Suprapubic skin (tissue), 4 donors: ENCODE data around the gene SLAMF7. TPM values are rescaled to one million over a fixed set of nuclear protein-coding genes. Genes with fewer than 3 reads are reported as not detected.

Experiments
- DNase-seq, 2 donors: peaks; one replicate each; pipeline ENCODE4 v3.0.0-alpha.2; 2019; ENCODE audit warnings: low spot score in 2 of 2
- H3K27ac ChIP-seq: fragments of 200-600 bp; sonication (generic); one replicate; pipeline ENCODE4 v1.5.1; 2019
- H3K27me3 ChIP-seq: fragments of 200-600 bp; sonication (generic); one replicate; pipeline ENCODE4 v1.5.1; 2019
- H3K36me3 ChIP-seq: fragments of 200-600 bp; sonication (generic); one replicate; pipeline ENCODE4 v1.5.1; 2019
- H3K4me1 ChIP-seq: fragments of 200-600 bp; sonication (generic); one replicate; pipeline ENCODE4 v1.5.1; 2019
- H3K4me3 ChIP-seq: fragments of 200-600 bp; sonication (generic); one replicate; pipeline ENCODE4 v1.5.1; 2019; ENCODE audit warnings: mild to moderate bottlenecking
- H3K9me3 ChIP-seq: fragments of 200-600 bp; sonication (generic); one replicate; pipeline ENCODE4 v1.5.1; 2019
- CTCF ChIP-seq, 2 donors: fragments of 200-600 bp in 1 of 2; fragments of 450-650 bp in 1 of 2; sonication (generic) in 1 of 2; IDR thresholded peaks; one replicate each; pipeline ENCODE4 v1.5.1; 2016 to 2019; ENCODE audit warnings: antibody characterized with exemption in 2 of 2, mild to moderate bottlenecking in 1 of 2, moderate library complexity in 1 of 2
- EP300 ChIP-seq: sonication (generic); formaldehyde crosslinking; IDR thresholded peaks from one replicate; pipeline ENCODE4 v1.6.1; 2017; ENCODE audit warnings: antibody characterized with exemption
- POLR2A ChIP-seq, 2 donors: fragments of 450-650 bp; IDR thresholded peaks; one replicate each; pipeline ENCODE4 v1.6.1; 2017; ENCODE audit warnings: antibody characterized with exemption in 2 of 2, mild to moderate bottlenecking in 2 of 2, moderate library complexity in 2 of 2
- POLR2AphosphoS5 ChIP-seq, 3 donors: sonication (generic); formaldehyde crosslinking; IDR thresholded peaks; one replicate each; pipeline ENCODE4 v1.6.1; 2017; ENCODE audit warnings: antibody characterized with exemption in 3 of 3
- WGBS: methylation state at CpG from one replicate; pipeline ENCODE4 v1.1.5; 2018; 5-methylcytosine and 5-hydroxymethylcytosine counted together
- total RNA-seq, 4 donors: library from RNA; depleted of rRNA; stranded (reverse); fragments of >200 nt; gene quantifications; one replicate each; pipeline ENCODE4 v1.1.0, GENCODE V29; 2016

SLAMF7 gene
- total RNA-seq, 4 donors from 2014 or later, result 1.1 to 3.4 (median 1.9) TPM

GRCh38 chr1:160717306-160717705, 21.7 kb upstream of the SLAMF7 start:
- DNase-seq, result no peak
- no peaks in the 10 kb centered on the region for H3K27me3 ChIP-seq
- WGBS, result 79% methylated on average over 5 of the region's 5 CpGs
- H3K4me3 ChIP-seq, result no peak overlapping the region
- no peaks in the 10 kb centered on the region for H3K36me3 ChIP-seq
- no peaks in the 10 kb centered on the region for H3K9me3 ChIP-seq
- TF ChIP-seq POLR2AphosphoS5 (IDR thresholded peaks at IDR 0.05) (no peak), CTCF (IDR thresholded peaks at IDR 0.05) (no peak), POLR2A (IDR thresholded peaks at IDR 0.05) (no peak), EP300 (no peak)
- H3K27ac ChIP-seq, result no peak overlapping the region
- H3K4me1 ChIP-seq, result no peaks in the 10 kb centered on the region

- Histone ChIP-seq H3K4me3 (no peak overlapping the region), H3K27ac (no peak overlapping the region), H3K9me3 (no peaks in the 10 kb centered on the region), H3K27me3 (no peaks in the 10 kb centered on the region), H3K4me1 (no peaks in the 10 kb centered on the region), H3K36me3 (no peaks in the 10 kb centered on the region)
- TF ChIP-seq EP300, result no peak
- no peak for TF ChIP-seq CTCF (IDR thresholded peaks at IDR 0.05)
- no peak for TF ChIP-seq POLR2AphosphoS5 (IDR thresholded peaks at IDR 0.05)
- no peak for TF ChIP-seq POLR2A (IDR thresholded peaks at IDR 0.05)
- 74% methylated on average over 4 of the region's 4 CpGs for WGBS
- no peak for DNase-seq
Measured at GRCh38 chr1:160718210-160718609, 20.8 kb upstream of the SLAMF7 start.

- no peak overlapping the region for H3K27ac ChIP-seq
- peaks cover 3% of the 10 kb centered on the region for H3K4me1 ChIP-seq
- H3K27me3 ChIP-seq, result no peaks in the 10 kb centered on the region
- no peak overlapping the region for H3K4me3 ChIP-seq
- H3K36me3 ChIP-seq, result no peaks in the 10 kb centered on the region
- 81% methylated on average over 3 of the region's 3 CpGs for WGBS
- TF ChIP-seq CTCF (IDR thresholded peaks at IDR 0.05), result no peak
- TF ChIP-seq POLR2AphosphoS5 (IDR thresholded peaks at IDR 0.05), result no peak
- TF ChIP-seq POLR2A (IDR thresholded peaks at IDR 0.05), result no peak
- TF ChIP-seq EP300, result no peak
- no peak for DNase-seq
- H3K9me3 ChIP-seq, result no peaks in the 10 kb centered on the region
Measured at GRCh38 chr1:160720356-160721085, 18.5 kb upstream of the SLAMF7 start.

GRCh38 chr1:160721473-160721872, 17.6 kb upstream of the SLAMF7 start:
- no peaks in the 10 kb centered on the region for H3K9me3 ChIP-seq
- TF ChIP-seq POLR2A (IDR thresholded peaks at IDR 0.05), result no peak
- TF ChIP-seq POLR2AphosphoS5 (IDR thresholded peaks at IDR 0.05), result no peak
- no peak for TF ChIP-seq EP300
- no peak for TF ChIP-seq CTCF (IDR thresholded peaks at IDR 0.05)
- H3K36me3 ChIP-seq, result no peaks in the 10 kb centered on the region
- peaks cover 8% of the 10 kb centered on the region for H3K4me1 ChIP-seq
- no peak for DNase-seq
- H3K4me3 ChIP-seq, result no peak overlapping the region
- no peaks in the 10 kb centered on the region for H3K27me3 ChIP-seq
- H3K27ac ChIP-seq, result no peak overlapping the region

GRCh38 chr1:160722726-160723125, 16.3 kb upstream of the SLAMF7 start:
- H3K36me3 ChIP-seq, result no peaks in the 10 kb centered on the region
- no peaks in the 10 kb centered on the region for H3K9me3 ChIP-seq
- peaks cover 18% of the 10 kb centered on the region for H3K4me1 ChIP-seq
- H3K4me3 ChIP-seq, result no peak overlapping the region
- 72% methylated on average over 10 of the region's 10 CpGs for WGBS
- H3K27ac ChIP-seq, result no peak overlapping the region
- no peak for TF ChIP-seq POLR2A (IDR thresholded peaks at IDR 0.05)
- no peak for TF ChIP-seq EP300
- TF ChIP-seq CTCF (IDR thresholded peaks at IDR 0.05), result no peak
- no peak for TF ChIP-seq POLR2AphosphoS5 (IDR thresholded peaks at IDR 0.05)
- H3K27me3 ChIP-seq, result no peaks in the 10 kb centered on the region
- DNase-seq, result no peak
